GM12878 (cell line): ENCODE results near the gene ZNF544. TPM values are rescaled to one million over a fixed set of nuclear protein-coding genes. Genes with fewer than 3 reads are reported as not detected.

Experiments
- ATAC-seq: fragments of 200-7000 bp; cut with Tn5 transposase; 3 replicates; pipeline ENCODE4 v1.9.1; 2020; ENCODE audit warnings: mild to moderate bottlenecking, moderate library complexity
- BruUV-seq: library from RNA; stranded (reverse); fragments of 400-500 nt; replicated peaks from 2 replicates; lab custom pipeline; 2021; lab: Mats Ljungman, UMichigan
- CTCF ChIA-PET: fragments of 300-600 bp; sonication (Branson Sonifier 250); formaldehyde crosslinking; extraction: SDS; loops from one replicate; lab custom pipeline; 2021; ENCODE audit warnings: inconsistent platforms; lab: Yijun Ruan, JAX
- POLR2A ChIA-PET: fragments of 350-600 bp; formaldehyde crosslinking; extraction: SDS; loops from one replicate; lab custom pipeline; 2021; ENCODE audit warnings: inconsistent platforms; lab: Charles Lee
- RAD21 ChIA-PET: fragments of 300-600 bp; sonication (Branson Sonifier 250); formaldehyde crosslinking; loops from one replicate; lab custom pipeline; 2023; ENCODE audit warnings: antibody characterized with exemption; ENCODE audit not compliant: unreplicated experiment; lab: Charles Lee
- SMC1A ChIA-PET: fragments of 300-600 bp; sonication (Branson Sonifier 250); formaldehyde crosslinking; loops from one replicate; lab custom pipeline; 2023; ENCODE audit not compliant: unreplicated experiment, uncharacterized antibody; lab: Charles Lee
- DNase-seq: peaks from one replicate; pipeline ENCODE4 v3.0.0-alpha.2; 2011; ENCODE audit warnings: low read depth, low spot score
- FAIRE-seq: peaks from 3 replicates; lab custom pipeline; 2011; peaks lifted over from hg19 to GRCh38; lab: Jason Lieb, UNC
- H2AFZ ChIP-seq: 2 replicates; pipeline ENCODE4 v1.6.0; 2011; ENCODE audit warnings: low read depth, low read length, control low read depth; ENCODE audit not compliant: control insufficient read depth
- H3K27ac ChIP-seq: 2 replicates; pipeline ENCODE4 v1.5.1; 2011; ENCODE audit warnings: control low read depth; ENCODE audit not compliant: control insufficient read depth, insufficient read depth
- H3K27me3 ChIP-seq, 2 experiments: replicated peaks in 1 of 2; 2 replicates each; pipeline versions ENCODE4 v1.6.0 to v1.6.1; 2011; ENCODE audit warnings: low read length in 1 of 2; ENCODE audit not compliant: control insufficient read depth in 2 of 2, insufficient read depth in 2 of 2
- H3K36me3 ChIP-seq, 2 experiments: 2 replicates each; pipeline ENCODE4 v1.5.1; 2011; ENCODE audit warnings: low read length in 1 of 2; ENCODE audit not compliant: control insufficient read depth in 2 of 2, insufficient read depth in 2 of 2
- H3K4me1 ChIP-seq: 2 replicates; pipeline ENCODE4 v1.6.1; 2011; ENCODE audit warnings: mild to moderate bottlenecking, low read length, moderate library complexity, mixed read lengths; ENCODE audit not compliant: control insufficient read depth, insufficient read depth
- H3K4me2 ChIP-seq: 2 replicates; pipeline ENCODE4 v1.6.0; 2011; ENCODE audit warnings: control low read depth; ENCODE audit not compliant: control insufficient read depth, insufficient read depth
- H3K4me3 ChIP-seq: fragments of 200-600 bp; sonication (generic); 2 replicates; pipeline ENCODE4 v1.5.1; 2016
- H3K79me2 ChIP-seq: 2 replicates; pipeline ENCODE4 v1.6.0; 2011; ENCODE audit warnings: low read length; ENCODE audit not compliant: control insufficient read depth, insufficient read depth
- H3K9ac ChIP-seq: 2 replicates; pipeline ENCODE4 v1.8.0; 2011; ENCODE audit warnings: low read length, control low read depth, mixed read lengths; ENCODE audit not compliant: control insufficient read depth, insufficient read depth
- H3K9me3 ChIP-seq: replicated peaks from 3 replicates; pipeline ENCODE4 v1.5.1; 2011; ENCODE audit warnings: mild to moderate bottlenecking, low read length; ENCODE audit not compliant: control insufficient read depth, insufficient read depth
- H4K20me1 ChIP-seq: 2 replicates; pipeline ENCODE4 v1.6.0; 2011; ENCODE audit not compliant: control insufficient read depth, insufficient read depth
- BMI1 ChIP-seq: fragments of 450-650 bp; IDR thresholded peaks from 2 replicates; pipeline ENCODE4 v1.6.1; 2016; ENCODE audit warnings: mild to moderate bottlenecking, moderate library complexity, borderline replicate concordance
- CBX5 ChIP-seq: sonication (generic); IDR thresholded peaks from 2 replicates; pipeline ENCODE4 v1.6.1; 2016; ENCODE audit warnings: low read depth, moderate library complexity, mild to moderate bottlenecking, inconsistent platforms
- CHD1 ChIP-seq: IDR thresholded peaks from 2 replicates; pipeline ENCODE4 v1.6.1; 2012; ENCODE audit warnings: low read depth, low read length, improper control_type of control experiment
- CREB1 ChIP-seq: IDR thresholded peaks from 2 replicates; pipeline ENCODE4 v1.6.1; 2012; ENCODE audit warnings: low read depth, mild to moderate bottlenecking, inconsistent platforms
- MTA3 ChIP-seq: IDR thresholded peaks from 2 replicates; pipeline ENCODE4 v1.6.1; 2012; ENCODE audit warnings: low read length, inconsistent platforms, borderline replicate concordance
- NRF1 ChIP-seq: conservative IDR thresholded peaks from 2 replicates; pipeline ENCODE4 v1.6.1; 2011; ENCODE audit warnings: mild to moderate bottlenecking, low read depth, low read length, improper control_type of control experiment
- SIN3A ChIP-seq: IDR thresholded peaks from 2 replicates; pipeline ENCODE4 v1.6.1; 2012; ENCODE audit warnings: low read depth, low read length, improper control_type of control experiment
- SKIL ChIP-seq: fragments of 450-650 bp; IDR thresholded peaks from 2 replicates; pipeline ENCODE4 v1.6.1; 2017; ENCODE audit warnings: mild to moderate bottlenecking, low read depth, inconsistent platforms; ENCODE audit not compliant: poor library complexity, severe bottlenecking
- SREBF1 ChIP-seq: IDR thresholded peaks from 2 replicates; pipeline ENCODE4 v1.6.1; 2012; ENCODE audit warnings: mild to moderate bottlenecking, low read length
- SUZ12 ChIP-seq: fragments of 200-600 bp; sonication (generic); IDR thresholded peaks from one replicate; pipeline ENCODE4 v1.6.1; 2018; ENCODE audit warnings: antibody characterized with exemption, mild to moderate bottlenecking; ENCODE audit not compliant: unreplicated experiment
- TCF3 ChIP-seq: IDR thresholded peaks from 2 replicates; pipeline ENCODE4 v1.6.1; 2012; ENCODE audit warnings: low read depth, mild to moderate bottlenecking, low read length, borderline replicate concordance; ENCODE audit not compliant: insufficient read depth
- ZNF384 ChIP-seq: IDR thresholded peaks from 2 replicates; pipeline ENCODE4 v1.6.1; 2012; ENCODE audit warnings: low read depth, mild to moderate bottlenecking, low read length, improper control_type of control experiment, borderline replicate concordance
- ZNF592 ChIP-seq: fragments of 450-650 bp; IDR thresholded peaks from 2 replicates; pipeline ENCODE4 v1.6.1; 2017; ENCODE audit warnings: mild to moderate bottlenecking, moderate library complexity
- WGBS: methylation state at CpG from one replicate; pipeline ENCODE4 v1.1.6; 2016; ENCODE audit warnings: low lambda C conversion rate; ENCODE audit not compliant: insufficient replicate concordance, insufficient coverage; ENCODE audit errors: missing lambda C conversion rate; 5-methylcytosine and 5-hydroxymethylcytosine counted together
- in situ Hi-C: fragments of 300-500 bp; cut with MboI; formaldehyde crosslinking; loops from 9 replicates; pipeline ENCODE4 v1.14.3; 2018; ENCODE audit warnings: mixed read lengths
- intact Hi-C: fragments of 100-400 bp; cut with micrococcal nuclease; formaldehyde crosslinking; loops from one replicate; pipeline ENCODE4 v1.14.2; 2022; ENCODE audit not compliant: unreplicated experiment
- polyA plus RNA-seq, 11 experiments: library from polyadenylated mRNA; depleted of rRNA in 4 of 11; unstranded in 6 of 11; stranded (reverse) in 5 of 11; fragments of >200 nt; fragmentation: Nextera tagmentation in 4 of 11; fragmentation: Illumina TruSeq in 1 of 11; extraction: Ambion mirVana in 4 of 11; extraction: Trizol in 1 of 11; gene quantifications; 1 replicate in 1 of 11; 2 replicates in 10 of 11; pipeline versions ENCODE4 v1.2.1 to v1.2.3, GENCODE V29; 2011 to 2016; ENCODE audit warnings: inconsistent platforms in 2 of 11, missing spikeins in 2 of 11, low read depth in 1 of 11
- total RNA-seq, 4 experiments: library from RNA; depleted of rRNA in 3 of 4; stranded (reverse); fragments of >200 nt in 3 of 4; fragmentation: Illumina TruSeq in 1 of 4; extraction: Trizol in 1 of 4; gene quantifications; 2 replicates each; pipeline versions ENCODE4 v1.2.1 to v1.2.3, GENCODE V29; 2013 to 2021

Gene ZNF544
- total and polyA plus RNA-seq, 10 of the 15 experiments (the other 5 are each of a cell fraction or from before 2014, with no cell fraction given) = 27.3 to 70.1 (median 42.6) TPM

GRCh38 chr19:58248886-58249285 lies 20.2 kb downstream of the ZNF544 start (continued):
- TF ChIP-seq SREBF1 = no peak
- no peak for TF ChIP-seq CHD1
- TF ChIP-seq SKIL = no peak
- no peak for TF ChIP-seq MTA3
- TF ChIP-seq CREB1 = no peak
- TF ChIP-seq ZNF384 = no peak
- no peak for TF ChIP-seq BMI1
- TF ChIP-seq, all 136 proteins: peak for 0

GRCh38 chr19:58252102-58252685 lies 23.5 kb downstream of the ZNF544 start:
- H3K4me3 ChIP-seq = no peak overlapping the region
- no peaks in the 10 kb centered on the region for H4K20me1 ChIP-seq
- in situ Hi-C loops (no loop called here), intact Hi-C loops (no loop called here)
- CTCF ChIA-PET = no interaction called here
- peaks cover 13 to 62% of the 10 kb centered on the region in 2 experiments for H3K36me3 ChIP-seq
- no peak overlapping the region for H3K27ac ChIP-seq
- 98% methylated on average over 2 of the region's 2 CpGs for WGBS
- H3K9me3 ChIP-seq = peaks cover 65% of the 10 kb centered on the region
- H3K27me3 ChIP-seq = no peaks in the 10 kb centered on the region
- H3K79me2 ChIP-seq = no peaks in the 10 kb centered on the region
- POLR2A ChIA-PET = no interaction called here
- no peak overlapping the region for H3K9ac ChIP-seq
- FAIRE-seq (no peak), ATAC-seq (no peak), DNase-seq (no peak)
- TF ChIP-seq BMI1 (no peak), NRF1 (no peak), TCF3 (no peak), SIN3A (no peak), ZNF592 (no peak), CBX5 (no peak), SUZ12 (no peak)
- no peak overlapping the region for H2AFZ ChIP-seq
- SMC1A ChIA-PET = no interaction called here
- RAD21 ChIA-PET = no interaction called here
- H3K4me1 ChIP-seq = no peaks in the 10 kb centered on the region
- BruUV-seq = no TSS peak
- H3K4me2 ChIP-seq = no peak overlapping the region
